K562 (cell line): ENCODE results near the gene TPCN1. TPM values are rescaled to one million over a fixed set of nuclear protein-coding genes. Genes with fewer than 3 reads are reported as not detected.

ENCODE experiments used
- BRD4 ChIP-seq: fragments of 200-600 bp; sonication (generic); IDR thresholded peaks from 2 replicates; pipeline ENCODE4 v1.6.1; 2017; ENCODE audit warnings: inconsistent platforms
- BRF2 ChIP-seq: IDR thresholded peaks from 3 replicates; pipeline ENCODE4 v1.6.1; 2011; ENCODE audit warnings: borderline replicate concordance, mild to moderate bottlenecking; ENCODE audit not compliant: insufficient read length, insufficient read depth
- CBX1 ChIP-seq: sonication (generic); IDR thresholded peaks from 2 replicates; pipeline ENCODE4 v1.6.1; 2016; ENCODE audit warnings: antibody characterized with exemption, low read depth, mild to moderate bottlenecking
- CREB5 ChIP-seq: fragments of 250-450 bp; sonication (Bioruptor Pico); IDR thresholded peaks from 2 replicates; pipeline ENCODE4 v1.5.0; 2020; ENCODE audit warnings: mild to moderate bottlenecking
- CUX1 ChIP-seq: fragments of 200-800 bp; sonication (Bioruptor generic); IDR thresholded peaks from 2 replicates; pipeline ENCODE4 v1.6.1; 2016; ENCODE audit warnings: missing genetic modification characterization, missing compliant biosample characterization
- FOXA3 ChIP-seq, 2 experiments: fragments of 450-650 bp in 1 of 2; sonication (generic) in 1 of 2; formaldehyde crosslinking; IDR thresholded peaks in 1 of 2; conservative IDR thresholded peaks in 1 of 2; 2 replicates each; pipeline versions ENCODE4 v1.4.0 to v1.8.0; 2020 to 2022; ENCODE audit warnings: mild to moderate bottlenecking in 2 of 2, missing genetic modification reagents in 1 of 2
- GATA2 ChIP-seq: sonication (generic); formaldehyde crosslinking; IDR thresholded peaks from 2 replicates; pipeline ENCODE4 v1.4.0; 2020; ENCODE audit warnings: mild to moderate bottlenecking, missing genetic modification reagents
- IRF2 ChIP-seq: sonication (generic); formaldehyde crosslinking; IDR thresholded peaks from 2 replicates; pipeline ENCODE4 v1.8.1; 2022; ENCODE audit warnings: mild to moderate bottlenecking, missing genetic modification reagents
- MCM2 ChIP-seq: fragments of 450-650 bp; IDR thresholded peaks from 2 replicates; pipeline ENCODE4 v1.6.1; 2017; ENCODE audit warnings: low read depth, mild to moderate bottlenecking
- MCM7 ChIP-seq, 2 experiments: fragments of 450-650 bp; IDR thresholded peaks; 2 replicates each; pipeline ENCODE4 v1.6.1; 2016 to 2018
- NEUROD1 ChIP-seq: fragments of 150-350 bp; IDR thresholded peaks from 2 replicates; pipeline ENCODE4 v1.6.1; 2014; ENCODE audit warnings: borderline replicate concordance, low read length, low read depth; ENCODE audit not compliant: partially characterized antibody
- RBFOX2 ChIP-seq: fragments of 200-400 bp; formaldehyde crosslinking; IDR thresholded peaks from 2 replicates; pipeline ENCODE4 v1.6.1; 2017; ENCODE audit warnings: low read depth, mild to moderate bottlenecking, low read length, moderate library complexity
- RBM25 ChIP-seq: fragments of 200-400 bp; formaldehyde crosslinking; IDR thresholded peaks from 2 replicates; pipeline ENCODE4 v1.6.1; 2018; ENCODE audit warnings: low read length, low read depth, moderate library complexity; ENCODE audit not compliant: severe bottlenecking
- SMAD1 ChIP-seq: fragments of 150-350 bp; IDR thresholded peaks from 2 replicates; pipeline ENCODE4 v1.6.1; 2014; ENCODE audit warnings: low read length, low read depth; ENCODE audit not compliant: partially characterized antibody
- ZBTB49 ChIP-seq: sonication (generic); formaldehyde crosslinking; IDR thresholded peaks from 2 replicates; pipeline ENCODE4 v1.8.0; 2022; ENCODE audit warnings: missing genetic modification reagents, mild to moderate bottlenecking, borderline replicate concordance
- polyA plus RNA-seq, 8 experiments: library from polyadenylated mRNA; depleted of rRNA in 4 of 8; stranded (reverse) in 5 of 8; unstranded in 3 of 8; fragments of >200 nt; fragmentation: Nextera tagmentation in 2 of 8; fragmentation: Illumina TruSeq in 1 of 8; extraction: Ambion mirVana in 2 of 8; extraction: Trizol in 1 of 8; gene quantifications; 2 replicates each; pipeline versions ENCODE4 v1.2.1 to v1.2.3, GENCODE V29; 2011 to 2014; ENCODE audit warnings: inconsistent platforms in 1 of 8, missing spikeins in 1 of 8
- total RNA-seq, 7 experiments: library from RNA; depleted of rRNA in 6 of 7; stranded (reverse); fragments of >200 nt in 6 of 7; fragmentation: Illumina TruSeq in 2 of 7; extraction: Trizol in 2 of 7; gene quantifications; 2 replicates each; pipeline versions ENCODE4 v1.2.1 to v1.2.3, GENCODE V29; 2011 to 2021; ENCODE audit warnings: low replicate concordance in 1 of 7

Gene TPCN1
- total and polyA plus RNA-seq, 9 of the 15 experiments (the other 6 are each of a cell fraction or from before 2014, with no cell fraction given), result 0.80 to 23.8 (median 7.4) TPM

- TF ChIP-seq IRF2 (CRISPR knock-in tag), result no peak
- no peak for TF ChIP-seq SMAD1
- peak; percentile 62 for TF ChIP-seq RBM25
- TF ChIP-seq CREB5 (CRISPR knock-in tag), result no peak
- no peak for TF ChIP-seq MCM7 (IDR thresholded peaks at IDR 0.05)
- no peak for TF ChIP-seq BRD4
- no peak for TF ChIP-seq MCM2
- no peak for TF ChIP-seq GATA2
- TF ChIP-seq CUX1 (CRISPR knock-in tag), result no peak
- 0 out of 2 replicates have a peak, but pooled peaks have one; percentile 16 for TF ChIP-seq CBX1
- TF ChIP-seq NEUROD1, result peak; percentile 49
- TF ChIP-seq BRF2, result no peak
- TF ChIP-seq RBFOX2, result no peak
- no peak for TF ChIP-seq ZBTB49
- TF ChIP-seq FOXA3 (CRISPR knock-in tag; conservative IDR thresholded peaks at IDR 0.05 in 1 of 2, IDR thresholded peaks at IDR 0.05 in 1 of 2), result no peak
These were observed 92.9 kb downstream of the TPCN1 start (continued) for GRCh38 chr12:113314121-113314529.
